ENCODE results near the gene RXRA. TPM values are rescaled to one million over a fixed set of nuclear protein-coding genes. Genes with fewer than 3 reads are reported as not detected.
A peak's percentile ranks its signal among the peaks of the same experiment; 100 is the strongest.

RXRA gene
- total RNA-seq, 4 donors from 2014 or later = 53.5 to 61.5 (median 56.5) TPM

GRCh38 chr9:134403682-134404301 lies 77.5 kb downstream of the RXRA start:
- H3K27ac ChIP-seq = peak overlapping the region in 3 of 4 donors; percentile 68 to 84 (median 71)
- H3K4me3 ChIP-seq = no peak overlapping the region
- H3K36me3 ChIP-seq = peaks cover 0 to 22% (median 0%) of the 10 kb centered on the region in 3 donors
- 0 to 3% methylated on average over 4 to 16 of the region's 17 CpGs for WGBS, 2 donors
- TF ChIP-seq CTCF (IDR thresholded peaks at IDR 0.05) (no peak), EP300 (IDR thresholded peaks at IDR 0.05) (peak in 1 of 2 donors; percentile 40), POLR2A (IDR thresholded peaks at IDR 0.05) (no peak)
- peaks cover 0 to 7% (median 0%) of the 10 kb centered on the region in 4 donors for H3K9me3 ChIP-seq
- DNase-seq (ENCODE audit: low spot score in 2 of 2) = peak; percentile 74 to 80
- no peaks in the 10 kb centered on the region for H3K27me3 ChIP-seq
- peaks cover 9 to 93% (median 66%) of the 10 kb centered on the region in 4 donors for H3K4me1 ChIP-seq

- H3K27ac ChIP-seq = peak overlapping the region; percentile 9 to 84 (median 70)
- no peaks in the 10 kb centered on the region for H3K27me3 ChIP-seq
- H3K4me1 ChIP-seq = peaks cover 9 to 100% (median 71%) of the 10 kb centered on the region in 4 donors
- no peak for DNase-seq (ENCODE audit: low spot score in 2 of 2)
- peaks cover 0 to 31% (median 0%) of the 10 kb centered on the region in 3 donors for H3K36me3 ChIP-seq
- H3K9me3 ChIP-seq = no peaks in the 10 kb centered on the region
- H3K4me3 ChIP-seq = no peak overlapping the region
- WGBS, 2 donors = 58 to 63% methylated on average over 24 to 30 of the region's 34 CpGs
- TF ChIP-seq POLR2A (IDR thresholded peaks at IDR 0.05) (no peak), CTCF (IDR thresholded peaks at IDR 0.05) (no peak), EP300 (IDR thresholded peaks at IDR 0.05) (no peak)
These were observed 78.4 kb downstream of the RXRA start for GRCh38 chr9:134404376-134405358.

GRCh38 chr9:134405527-134405926 lies 79.3 kb downstream of the RXRA start:
- Histone ChIP-seq H3K9me3 (no peaks in the 10 kb centered on the region), H3K36me3 (peaks cover 0 to 37% (median 0%) of the 10 kb centered on the region in 3 donors), H3K27ac (peak overlapping the region in 3 of 4 donors; percentile 68 to 84 (median 71)), H3K4me1 (peaks cover 9 to 100% (median 80%) of the 10 kb centered on the region in 4 donors), H3K27me3 (no peaks in the 10 kb centered on the region), H3K4me3 (no peak overlapping the region)
- TF ChIP-seq CTCF (IDR thresholded peaks at IDR 0.05) (no peak), POLR2A (IDR thresholded peaks at IDR 0.05) (no peak), EP300 (IDR thresholded peaks at IDR 0.05) (no peak)
- no peak for DNase-seq (ENCODE audit: low spot score in 2 of 2)
- 75 to 87% methylated on average over 7 to 9 of the region's 9 CpGs for WGBS, 2 donors

- Histone ChIP-seq H3K4me3 (peak overlapping the region in 3 of 4 donors; percentile 3 to 26 (median 20)), H3K27me3 (no peaks in the 10 kb centered on the region), H3K9me3 (no peaks in the 10 kb centered on the region), H3K27ac (peak overlapping the region; percentile 5 to 84 (median 51)), H3K4me1 (peaks cover 9 to 100% (median 87%) of the 10 kb centered on the region in 4 donors), H3K36me3 (peaks cover 0 to 32% (median 0%) of the 10 kb centered on the region in 3 donors)
- 39 to 46% methylated on average over 15 to 23 of the region's 23 CpGs for WGBS, 2 donors
- DNase-seq (ENCODE audit: low spot score in 2 of 2) = no peak
- TF ChIP-seq EP300 (IDR thresholded peaks at IDR 0.05) = no peak
- no peak for TF ChIP-seq CTCF (IDR thresholded peaks at IDR 0.05)
- no peak for TF ChIP-seq POLR2A (IDR thresholded peaks at IDR 0.05)
These were observed 80.3 kb downstream of the RXRA start for GRCh38 chr9:134406366-134407120.

All from tibial nerve (tissue), 4 donors.